Sigmoid colon (tissue), 7 donors: ENCODE data around the gene LGI1. TPM values are rescaled to one million over a fixed set of nuclear protein-coding genes. Genes with fewer than 3 reads are reported as not detected.

ENCODE experiments used
- DNase-seq: peaks from one replicate; pipeline ENCODE4 v3.0.0-alpha.2; 2019
- H3K27ac ChIP-seq, 4 donors: fragments of 200-600 bp; sonication (generic); one replicate each; pipeline ENCODE4 v1.5.1; 2016 to 2019; ENCODE audit warnings: mild to moderate bottlenecking in 1 of 4
- H3K27me3 ChIP-seq, 3 donors: fragments of 200-600 bp; sonication (generic); one replicate each; pipeline ENCODE4 v1.5.1; 2019; ENCODE audit warnings: mild to moderate bottlenecking in 1 of 3
- H3K36me3 ChIP-seq, 4 donors: fragments of 200-600 bp; sonication (generic); one replicate each; pipeline ENCODE4 v1.5.1; 2016 to 2019
- H3K4me1 ChIP-seq, 4 donors: fragments of 200-600 bp; sonication (generic); one replicate each; pipeline ENCODE4 v1.5.1; 2017 to 2019
- H3K4me3 ChIP-seq, 4 donors: fragments of 200-600 bp; sonication (generic); one replicate each; pipeline ENCODE4 v1.5.1; 2017 to 2019; ENCODE audit warnings: mild to moderate bottlenecking in 2 of 4, moderate library complexity in 1 of 4
- H3K9me3 ChIP-seq, 4 donors: fragments of 200-600 bp in 3 of 4; sonication (generic) in 3 of 4; one replicate each; pipeline versions ENCODE4 v1.5.1 to v1.6.1; 2013 to 2019
- EP300 ChIP-seq, 4 donors: sonication (generic); formaldehyde crosslinking; IDR thresholded peaks; one replicate each; pipeline ENCODE4 v1.6.1; 2017; ENCODE audit warnings: antibody characterized with exemption in 4 of 4
- POLR2A ChIP-seq, 2 donors: fragments of 450-650 bp; IDR thresholded peaks; one replicate each; pipeline ENCODE4 v1.6.1; 2016; ENCODE audit warnings: antibody characterized with exemption in 2 of 2, mild to moderate bottlenecking in 2 of 2, moderate library complexity in 2 of 2
- POLR2AphosphoS5 ChIP-seq, 4 donors: sonication (generic); formaldehyde crosslinking; IDR thresholded peaks; one replicate each; pipeline ENCODE4 v1.6.1; 2017; ENCODE audit warnings: antibody characterized with exemption in 4 of 4
- WGBS, 2 donors: extraction: QIAGEN DNeasy Blood & Tissue Kit; methylation state at CpG; one replicate each; pipeline ENCODE4 v1.1.7; 2013; 5-methylcytosine and 5-hydroxymethylcytosine counted together
- intact Hi-C: fragments of 100-400 bp; cut with DNase I; formaldehyde crosslinking; loops from one replicate; pipeline ENCODE4 v1.15.1; 2023
- polyA plus RNA-seq, 3 donors: library from polyadenylated mRNA; stranded (reverse); fragments of 200-250 nt; gene quantifications; one replicate each; pipeline ENCODE4 v1.2.3, GENCODE V29; 2013
- total RNA-seq, 4 donors: library from RNA; depleted of rRNA; stranded (reverse); fragments of >200 nt; gene quantifications; one replicate each; pipeline ENCODE4 v1.1.0, GENCODE V29; 2016
- TF ChIP-seq, protein P1 (sequence below), 4 experiments: fragments of 450-650 bp in 3 of 4; fragments of 200-600 bp in 1 of 4; IDR thresholded peaks; one replicate each; pipeline ENCODE4 v1.5.1; 2016 to 2019; ENCODE audit warnings: antibody characterized with exemption in 4 of 4, mild to moderate bottlenecking in 3 of 4, moderate library complexity in 2 of 4
- donor health status: healthy with polysubstance abuse.
- donor health status: Bipolar disorder and iron deficiency.
- donor health status: healthy.

The LGI1 gene
- total and polyA plus RNA-seq, 7 donors: 0.89 to 28.1 (median 3.2) TPM

DNA sequence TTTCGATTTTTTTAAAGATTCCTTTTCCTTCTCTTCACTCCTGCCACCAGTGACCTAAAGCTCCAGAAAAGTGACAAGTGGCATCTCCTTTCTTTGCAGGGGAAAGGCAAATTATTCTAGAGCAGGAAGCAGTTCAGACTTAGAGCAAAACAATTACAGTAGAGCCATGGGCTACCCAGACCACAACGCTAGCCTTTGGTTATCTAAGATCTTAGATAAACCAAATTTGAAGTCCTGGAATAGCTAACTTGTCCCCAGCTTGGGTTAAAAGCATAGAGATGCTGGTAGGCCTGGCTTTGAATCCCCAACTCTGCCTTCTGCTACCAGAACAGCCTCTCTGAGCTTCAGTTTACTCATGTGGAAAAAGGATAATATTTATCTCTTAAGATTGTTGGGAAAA is 38.4 kb downstream of the LGI1 start:
- Histone ChIP-seq H3K4me1 (peaks cover 0 to 11% (median 0%) of the 10 kb centered on the region in 4 donors), H3K27me3 (no peaks in the 10 kb centered on the region), H3K9me3 (no peaks in the 10 kb centered on the region), H3K36me3 (no peaks in the 10 kb centered on the region), H3K4me3 (no peak overlapping the region), H3K27ac (no peak overlapping the region)
- 80 to 86% methylated on average over 2 of the region's 2 CpGs for WGBS, 2 donors
- no peak for DNase-seq
- TF ChIP-seq EP300 (IDR thresholded peaks at IDR 0.05) (no peak), POLR2A (IDR thresholded peaks at IDR 0.05) (no peak), POLR2AphosphoS5 (IDR thresholded peaks at IDR 0.05) (no peak)
- TF ChIP-seq, protein P1, sequence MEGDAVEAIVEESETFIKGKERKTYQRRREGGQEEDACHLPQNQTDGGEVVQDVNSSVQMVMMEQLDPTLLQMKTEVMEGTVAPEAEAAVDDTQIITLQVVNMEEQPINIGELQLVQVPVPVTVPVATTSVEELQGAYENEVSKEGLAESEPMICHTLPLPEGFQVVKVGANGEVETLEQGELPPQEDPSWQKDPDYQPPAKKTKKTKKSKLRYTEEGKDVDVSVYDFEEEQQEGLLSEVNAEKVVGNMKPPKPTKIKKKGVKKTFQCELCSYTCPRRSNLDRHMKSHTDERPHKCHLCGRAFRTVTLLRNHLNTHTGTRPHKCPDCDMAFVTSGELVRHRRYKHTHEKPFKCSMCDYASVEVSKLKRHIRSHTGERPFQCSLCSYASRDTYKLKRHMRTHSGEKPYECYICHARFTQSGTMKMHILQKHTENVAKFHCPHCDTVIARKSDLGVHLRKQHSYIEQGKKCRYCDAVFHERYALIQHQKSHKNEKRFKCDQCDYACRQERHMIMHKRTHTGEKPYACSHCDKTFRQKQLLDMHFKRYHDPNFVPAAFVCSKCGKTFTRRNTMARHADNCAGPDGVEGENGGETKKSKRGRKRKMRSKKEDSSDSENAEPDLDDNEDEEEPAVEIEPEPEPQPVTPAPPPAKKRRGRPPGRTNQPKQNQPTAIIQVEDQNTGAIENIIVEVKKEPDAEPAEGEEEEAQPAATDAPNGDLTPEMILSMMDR (IDR thresholded peaks at IDR 0.05): no peak
- intact Hi-C loops: no loop called here

DNA sequence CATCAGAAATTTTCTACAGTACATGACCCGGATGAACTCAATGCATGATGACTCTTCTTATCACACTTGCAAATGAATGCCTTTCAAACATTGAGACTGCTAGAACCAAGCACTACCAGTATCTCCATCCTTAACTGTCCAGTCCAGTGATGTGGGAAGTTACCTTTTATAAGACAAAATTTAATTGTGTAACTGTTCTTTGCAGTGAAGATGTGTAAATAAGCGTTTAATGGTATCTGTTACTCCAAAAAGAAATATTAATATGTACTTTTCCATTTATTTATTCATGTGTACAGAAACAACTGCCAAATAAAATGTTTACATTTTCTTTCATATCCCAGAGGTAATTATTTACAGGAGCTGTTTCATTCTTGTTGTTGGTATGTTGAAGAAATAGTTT is 40.1 kb downstream of the LGI1 start:
- H3K4me3 ChIP-seq: no peak overlapping the region
- TF ChIP-seq POLR2AphosphoS5 (IDR thresholded peaks at IDR 0.05): no peak
- TF ChIP-seq EP300 (IDR thresholded peaks at IDR 0.05): no peak
- TF ChIP-seq, protein P1 (IDR thresholded peaks at IDR 0.05): no peak
- no peak for TF ChIP-seq POLR2A (IDR thresholded peaks at IDR 0.05)
- H3K9me3 ChIP-seq: no peaks in the 10 kb centered on the region
- no peaks in the 10 kb centered on the region for H3K36me3 ChIP-seq
- DNase-seq: no peak
- intact Hi-C loops: no loop called here
- H3K27me3 ChIP-seq: no peaks in the 10 kb centered on the region
- WGBS, 2 donors: 77 to 91% methylated on average over 2 of the region's 2 CpGs
- H3K27ac ChIP-seq: no peak overlapping the region
- H3K4me1 ChIP-seq: peaks cover 0 to 11% (median 0%) of the 10 kb centered on the region in 4 donors

DNA sequence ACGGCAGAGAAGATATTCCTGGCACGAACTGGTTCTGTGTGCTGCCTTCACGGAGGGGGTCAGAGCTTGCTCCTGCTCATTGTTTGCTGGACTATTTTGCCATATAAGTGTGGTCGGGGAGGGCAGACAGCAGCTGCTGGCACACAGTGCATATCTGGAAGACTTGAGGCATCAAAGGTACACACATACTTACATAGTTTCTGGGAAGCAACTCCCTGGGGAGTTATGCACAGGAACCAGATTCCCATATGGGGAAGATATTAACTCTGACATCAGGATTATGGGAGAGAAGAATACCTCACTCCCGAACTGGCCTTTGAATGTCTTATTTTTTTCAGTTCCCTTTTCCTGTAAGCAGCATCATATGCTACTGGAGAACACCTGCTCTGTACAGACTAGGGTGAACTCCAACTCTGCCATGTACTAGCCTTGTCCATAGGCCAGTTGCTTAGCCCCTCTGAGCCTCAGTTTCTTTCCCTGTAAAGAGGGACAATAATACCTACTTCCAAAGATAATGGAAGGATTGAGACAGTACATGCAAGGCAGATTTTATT is 41.5 kb downstream of the LGI1 start:
- TF ChIP-seq, protein P1 (IDR thresholded peaks at IDR 0.05): no peak
- TF ChIP-seq EP300 (IDR thresholded peaks at IDR 0.05) (no peak), POLR2A (IDR thresholded peaks at IDR 0.05) (no peak), POLR2AphosphoS5 (IDR thresholded peaks at IDR 0.05) (no peak)
- intact Hi-C loops: no loop called here
- no peak for DNase-seq
- 72% methylated on average over 5 of the region's 5 CpGs for WGBS, 2 donors
- no peaks in the 10 kb centered on the region for H3K9me3 ChIP-seq
- no peak overlapping the region for H3K4me3 ChIP-seq
- H3K4me1 ChIP-seq: peaks cover 0 to 11% (median 0%) of the 10 kb centered on the region in 4 donors
- H3K36me3 ChIP-seq: no peaks in the 10 kb centered on the region
- no peak overlapping the region for H3K27ac ChIP-seq
- H3K27me3 ChIP-seq: no peaks in the 10 kb centered on the region

- no peak for DNase-seq
- H3K4me1 ChIP-seq: peaks cover 0 to 8% (median 0%) of the 10 kb centered on the region in 4 donors
- no peaks in the 10 kb centered on the region for H3K9me3 ChIP-seq
- intact Hi-C loops: no loop called here
- TF ChIP-seq, protein P1 (IDR thresholded peaks at IDR 0.05): no peak
- TF ChIP-seq POLR2A (IDR thresholded peaks at IDR 0.05) (no peak), POLR2AphosphoS5 (IDR thresholded peaks at IDR 0.05) (no peak), EP300 (IDR thresholded peaks at IDR 0.05) (no peak)
- no peak overlapping the region for H3K27ac ChIP-seq
- H3K36me3 ChIP-seq: no peaks in the 10 kb centered on the region
- H3K4me3 ChIP-seq: no peak overlapping the region
- no peaks in the 10 kb centered on the region for H3K27me3 ChIP-seq
These were observed 46.5 kb downstream of the LGI1 start for GRCh38 chr10:93804200-93804599.

DNA sequence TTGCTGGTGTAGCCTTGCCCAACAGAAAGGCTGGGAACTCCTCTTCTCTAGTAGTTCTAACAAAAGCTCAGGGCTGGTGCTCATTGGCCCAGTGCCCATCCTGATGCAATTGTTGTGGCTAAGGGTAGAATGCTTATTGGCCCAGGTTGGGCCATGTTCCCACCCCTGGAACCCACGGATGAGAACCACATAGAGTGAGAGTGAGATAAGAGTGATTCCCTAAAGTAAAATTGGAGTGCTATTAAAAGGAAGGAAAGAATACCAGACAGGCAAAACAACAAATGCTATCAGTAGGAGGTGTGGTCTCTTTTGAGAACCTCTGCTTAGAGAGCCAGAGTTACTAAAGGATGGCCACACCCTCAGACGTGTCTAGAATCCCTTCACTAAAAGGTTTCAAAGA is 49.2 kb downstream of the LGI1 start:
- TF ChIP-seq POLR2A (IDR thresholded peaks at IDR 0.05) (no peak), POLR2AphosphoS5 (IDR thresholded peaks at IDR 0.05) (no peak), EP300 (IDR thresholded peaks at IDR 0.05) (no peak)
- TF ChIP-seq, protein P1 (IDR thresholded peaks at IDR 0.05): no peak
- Histone ChIP-seq H3K27me3 (no peaks in the 10 kb centered on the region), H3K4me3 (no peak overlapping the region), H3K36me3 (no peaks in the 10 kb centered on the region), H3K4me1 (no peaks in the 10 kb centered on the region), H3K9me3 (no peaks in the 10 kb centered on the region), H3K27ac (no peak overlapping the region)
- intact Hi-C loops: no loop called here
- DNase-seq: no peak
- WGBS, 2 donors: 9 to 57% methylated on average over 2 of the region's 2 CpGs
